Measurements from ENCODE around the gene RASGRP2. TPM values are rescaled to one million over a fixed set of nuclear protein-coding genes. Genes with fewer than 3 reads are reported as not detected.

The RASGRP2 gene
- total RNA-seq, 1 experiment from 2014 or later: not detected

- intact Hi-C loops (cut with micrococcal nuclease): no loop called here
Observed at GRCh38 chr11:64734811-64735724, 8.9 kb downstream of the RASGRP2 start.

DNA sequence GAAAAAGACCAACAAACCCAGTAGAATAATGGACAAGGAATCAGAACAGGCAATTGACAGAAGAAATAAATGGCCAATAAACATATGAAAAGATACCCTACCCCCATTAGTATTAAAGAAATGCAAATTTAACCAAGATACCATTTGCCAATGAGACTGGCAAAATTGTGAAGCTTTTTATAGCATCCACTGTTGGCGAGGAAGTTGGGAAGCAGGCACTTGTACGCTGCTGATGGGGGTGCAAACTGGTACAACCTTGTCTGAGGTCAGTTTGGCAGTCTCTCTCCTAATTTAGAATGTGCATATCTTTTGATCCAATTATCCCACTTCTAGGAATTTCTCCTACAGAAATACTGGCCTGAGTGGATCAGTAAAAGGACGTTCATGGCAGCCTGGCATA lies 12.3 kb downstream of the RASGRP2 start:
- no peak overlapping the region for H3K4me3 Mint-ChIP-seq (ENCODE audit: unreplicated experiment)
- H3K27me3 Mint-ChIP-seq (ENCODE audit: insufficient read depth, unreplicated experiment): peaks cover 42% of the 10 kb centered on the region
- TF ChIP-seq, protein P1, sequence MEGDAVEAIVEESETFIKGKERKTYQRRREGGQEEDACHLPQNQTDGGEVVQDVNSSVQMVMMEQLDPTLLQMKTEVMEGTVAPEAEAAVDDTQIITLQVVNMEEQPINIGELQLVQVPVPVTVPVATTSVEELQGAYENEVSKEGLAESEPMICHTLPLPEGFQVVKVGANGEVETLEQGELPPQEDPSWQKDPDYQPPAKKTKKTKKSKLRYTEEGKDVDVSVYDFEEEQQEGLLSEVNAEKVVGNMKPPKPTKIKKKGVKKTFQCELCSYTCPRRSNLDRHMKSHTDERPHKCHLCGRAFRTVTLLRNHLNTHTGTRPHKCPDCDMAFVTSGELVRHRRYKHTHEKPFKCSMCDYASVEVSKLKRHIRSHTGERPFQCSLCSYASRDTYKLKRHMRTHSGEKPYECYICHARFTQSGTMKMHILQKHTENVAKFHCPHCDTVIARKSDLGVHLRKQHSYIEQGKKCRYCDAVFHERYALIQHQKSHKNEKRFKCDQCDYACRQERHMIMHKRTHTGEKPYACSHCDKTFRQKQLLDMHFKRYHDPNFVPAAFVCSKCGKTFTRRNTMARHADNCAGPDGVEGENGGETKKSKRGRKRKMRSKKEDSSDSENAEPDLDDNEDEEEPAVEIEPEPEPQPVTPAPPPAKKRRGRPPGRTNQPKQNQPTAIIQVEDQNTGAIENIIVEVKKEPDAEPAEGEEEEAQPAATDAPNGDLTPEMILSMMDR (IDR thresholded peaks at IDR 0.05; ENCODE audit: unreplicated experiment): no peak
- intact Hi-C loops (cut with micrococcal nuclease): no loop called here
- no peaks in the 10 kb centered on the region for H3K9me3 Mint-ChIP-seq (ENCODE audit: unreplicated experiment)
- ChIA-PET POLR2A (no interaction called here), CTCF (no interaction called here)
- no peak for DNase-seq (ENCODE audit: unreplicated experiment)
- H3K36me3 Mint-ChIP-seq (ENCODE audit: insufficient read depth, unreplicated experiment): no peaks in the 10 kb centered on the region
- no peak overlapping the region for H3K27ac Mint-ChIP-seq (ENCODE audit: low read depth, unreplicated experiment)
- no peaks in the 10 kb centered on the region for H3K4me1 Mint-ChIP-seq (ENCODE audit: insufficient read depth, unreplicated experiment)
- no TSS peak for BruUV-seq (replicated peaks)

More at GRCh38 chr11:64734811-64735724, 8.9 kb downstream of the RASGRP2 start:
- Mint-ChIP-seq H3K27ac (ENCODE audit: low read depth, unreplicated experiment) (no peak overlapping the region), H3K9me3 (ENCODE audit: unreplicated experiment) (no peaks in the 10 kb centered on the region), H3K4me1 (ENCODE audit: insufficient read depth, unreplicated experiment) (no peaks in the 10 kb centered on the region), H3K27me3 (ENCODE audit: insufficient read depth, unreplicated experiment) (peaks cover 51% of the 10 kb centered on the region), H3K4me3 (ENCODE audit: unreplicated experiment) (no peak overlapping the region), H3K36me3 (ENCODE audit: insufficient read depth, unreplicated experiment) (no peaks in the 10 kb centered on the region)
- POLR2A ChIA-PET: interaction anchor here (1.0 kb wide), 1 partner anchor 9 kb away, joined by 3 read pairs; the partner anchor contains the start of gene RASGRP2
- CTCF ChIA-PET: interaction anchor here (0.5 to 2.9 kb wide), 5 partner anchors 9 to 390 kb away, joined by 3 to 9 read pairs (median 3); partner anchors contain the start of gene RASGRP2
- no peak for DNase-seq (ENCODE audit: unreplicated experiment)
- TF ChIP-seq, protein P1 (IDR thresholded peaks at IDR 0.05; ENCODE audit: unreplicated experiment): no peak
- BruUV-seq (replicated peaks): no TSS peak

DNA sequence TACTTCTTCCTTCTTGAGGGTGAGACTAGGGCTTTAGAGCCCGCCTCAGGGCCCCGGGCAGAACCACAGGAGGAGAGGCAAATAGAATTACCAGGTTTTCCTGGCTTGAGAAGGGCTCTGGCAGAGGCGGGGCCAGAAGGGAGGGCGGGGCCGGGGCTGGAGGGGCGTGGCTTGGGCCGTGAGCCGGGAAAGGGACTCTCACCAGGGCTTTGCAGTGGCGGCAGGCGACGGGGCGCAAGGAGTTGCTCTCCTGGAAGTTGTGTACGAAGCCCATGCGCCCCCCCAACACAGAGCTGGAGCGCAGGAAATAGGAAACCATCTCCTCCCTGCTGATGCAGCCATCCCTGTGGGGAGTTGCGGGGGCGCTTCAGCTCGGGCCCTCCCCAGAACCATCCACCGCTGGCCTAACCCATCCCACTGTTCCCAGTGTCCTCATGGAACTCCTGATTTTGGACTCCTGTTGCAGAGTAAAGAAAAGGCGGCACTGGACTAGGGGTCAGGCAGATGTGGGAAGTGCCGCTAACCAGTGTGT lies 14.0 kb downstream of the RASGRP2 start:
- BruUV-seq (replicated peaks): no TSS peak
- ChIA-PET POLR2A (no interaction called here), CTCF (no interaction called here)
- H3K4me1 Mint-ChIP-seq (ENCODE audit: insufficient read depth, unreplicated experiment): no peaks in the 10 kb centered on the region
- H3K36me3 Mint-ChIP-seq (ENCODE audit: insufficient read depth, unreplicated experiment): no peaks in the 10 kb centered on the region
- H3K9me3 Mint-ChIP-seq (ENCODE audit: unreplicated experiment): no peaks in the 10 kb centered on the region
- intact Hi-C loops (cut with micrococcal nuclease): no loop called here
- no peak overlapping the region for H3K27ac Mint-ChIP-seq (ENCODE audit: low read depth, unreplicated experiment)
- no peak for DNase-seq (ENCODE audit: unreplicated experiment)
- H3K4me3 Mint-ChIP-seq (ENCODE audit: unreplicated experiment): no peak overlapping the region
- H3K27me3 Mint-ChIP-seq (ENCODE audit: insufficient read depth, unreplicated experiment): peaks cover 25% of the 10 kb centered on the region
- TF ChIP-seq, protein P1 (IDR thresholded peaks at IDR 0.05; ENCODE audit: unreplicated experiment): no peak

DNA sequence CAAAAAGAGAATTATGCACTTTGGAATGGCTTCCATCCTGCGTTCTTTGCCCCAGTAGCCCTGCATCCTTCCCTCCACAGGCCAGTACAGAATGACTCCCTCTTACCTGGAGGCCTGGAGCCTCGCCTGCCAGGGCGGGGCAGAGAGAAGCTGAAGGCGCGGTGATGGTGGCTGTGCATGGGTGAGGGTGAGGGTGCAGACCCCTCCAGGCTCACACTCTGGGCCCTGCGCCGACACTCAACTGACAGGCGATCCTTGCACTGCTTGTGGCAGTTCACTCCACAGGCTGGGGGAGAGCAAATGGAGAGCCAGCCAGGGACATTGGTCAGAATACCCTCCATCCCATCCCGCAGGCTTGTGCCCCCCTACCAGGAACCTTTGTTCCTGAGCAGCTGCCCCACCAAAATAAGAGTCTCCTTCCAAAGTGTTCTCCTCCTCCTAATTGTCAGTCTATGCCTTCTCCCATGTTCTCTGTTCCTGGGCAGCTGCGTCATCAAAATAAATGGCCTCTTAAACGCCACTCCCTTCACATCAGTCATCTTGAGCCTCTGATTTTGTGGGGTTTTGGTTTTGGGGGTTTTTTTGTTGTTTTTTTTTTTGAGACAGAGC lies 15.1 kb downstream of the RASGRP2 start:
- H3K27me3 Mint-ChIP-seq (ENCODE audit: insufficient read depth, unreplicated experiment): peaks cover 25% of the 10 kb centered on the region

More for the DNA sequence above, 15.1 kb downstream of the RASGRP2 start:
- no peak for DNase-seq (ENCODE audit: unreplicated experiment)
- BruUV-seq (replicated peaks): no TSS peak
- POLR2A ChIA-PET: no interaction called here
- CTCF ChIA-PET: no interaction called here
- H3K36me3 Mint-ChIP-seq (ENCODE audit: insufficient read depth, unreplicated experiment): no peaks in the 10 kb centered on the region
- H3K4me3 Mint-ChIP-seq (ENCODE audit: unreplicated experiment): no peak overlapping the region
- H3K9me3 Mint-ChIP-seq (ENCODE audit: unreplicated experiment): no peaks in the 10 kb centered on the region
- intact Hi-C loops (cut with micrococcal nuclease): no loop called here
- H3K27ac Mint-ChIP-seq (ENCODE audit: low read depth, unreplicated experiment): no peak overlapping the region
- TF ChIP-seq, protein P1 (IDR thresholded peaks at IDR 0.05; ENCODE audit: unreplicated experiment): no peak
- H3K4me1 Mint-ChIP-seq (ENCODE audit: insufficient read depth, unreplicated experiment): no peaks in the 10 kb centered on the region

Measured in MCF 10A (cell line).